ENCODE data around the gene TARS3.
A peak's percentile ranks its signal among the peaks of the same experiment; 100 is the strongest.

Gene TARS3

DNA sequence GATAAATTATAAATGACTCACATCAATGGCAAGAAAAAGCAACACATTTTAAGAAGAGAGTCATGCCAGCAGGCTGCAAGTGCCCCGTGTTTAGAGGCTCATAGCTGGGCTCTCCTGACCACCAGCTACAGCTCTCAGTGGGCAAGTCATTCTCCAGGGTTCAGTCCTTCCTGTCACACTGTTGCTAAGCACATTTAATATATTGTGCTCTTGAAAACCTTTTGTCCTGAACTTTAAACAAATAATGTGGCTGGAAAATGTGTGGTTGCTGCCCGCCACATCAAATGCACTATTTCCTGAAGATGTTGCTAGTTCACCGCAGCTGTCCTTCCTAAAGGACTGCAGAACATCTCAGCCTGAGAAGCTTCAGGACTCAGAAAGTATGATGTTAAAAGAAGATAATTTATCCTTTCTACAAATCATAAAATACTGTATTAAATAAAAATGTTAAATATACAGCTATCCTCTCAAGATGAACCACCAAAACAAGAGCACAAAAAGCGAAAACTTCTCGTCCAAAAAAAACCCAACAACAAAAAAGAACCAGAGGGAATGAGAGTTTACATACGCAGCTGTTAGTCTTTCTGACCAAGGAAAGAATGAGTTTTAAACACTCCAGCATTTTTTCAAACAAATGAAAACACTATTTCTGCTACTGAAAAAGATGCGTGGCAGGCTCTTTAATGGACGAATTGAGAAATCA is 951 bp downstream of the TARS3 start:
- Mint-ChIP-seq H3K9me3 (peaks cover 7% of the 10 kb centered on the region), H3K27me3 (no peaks in the 10 kb centered on the region), H3K4me1 (peaks cover 22% of the 10 kb centered on the region), H3K27ac (peak overlapping the region; percentile 93), H3K4me3 (peak overlapping the region; percentile 90), H3K36me3 (ENCODE audit: low read depth) (peaks cover 31% of the 10 kb centered on the region)
- DNase-seq: peak; percentile 65
- ATAC-seq: peak; percentile 89

DNA sequence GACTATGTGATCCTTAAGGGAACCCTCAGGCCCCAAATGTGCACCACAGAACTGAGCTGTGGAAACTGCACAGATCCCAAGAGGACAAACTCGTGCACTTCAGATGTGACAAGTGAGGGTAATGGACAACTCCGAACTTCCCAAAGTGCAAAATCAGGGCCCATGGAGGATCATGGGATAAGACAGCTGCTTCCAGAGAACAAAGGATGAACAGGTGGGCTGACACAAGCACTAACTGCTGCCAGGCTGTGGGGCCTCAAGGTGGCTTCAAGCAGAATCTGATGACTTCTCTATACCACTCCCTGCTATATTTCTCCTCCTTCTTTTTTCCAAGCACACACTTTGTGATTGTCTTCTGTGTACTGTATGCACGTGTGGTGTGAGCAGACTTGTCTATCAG is 5.4 kb downstream of the TARS3 start:
- Mint-ChIP-seq H3K4me1 (peaks cover 17% of the 10 kb centered on the region), H3K36me3 (ENCODE audit: low read depth) (peaks cover 43% of the 10 kb centered on the region), H3K27ac (no peak overlapping the region), H3K9me3 (peaks cover 7% of the 10 kb centered on the region), H3K4me3 (no peak overlapping the region), H3K27me3 (no peaks in the 10 kb centered on the region)
- DNase-seq: no peak
- no peak for ATAC-seq

DNA sequence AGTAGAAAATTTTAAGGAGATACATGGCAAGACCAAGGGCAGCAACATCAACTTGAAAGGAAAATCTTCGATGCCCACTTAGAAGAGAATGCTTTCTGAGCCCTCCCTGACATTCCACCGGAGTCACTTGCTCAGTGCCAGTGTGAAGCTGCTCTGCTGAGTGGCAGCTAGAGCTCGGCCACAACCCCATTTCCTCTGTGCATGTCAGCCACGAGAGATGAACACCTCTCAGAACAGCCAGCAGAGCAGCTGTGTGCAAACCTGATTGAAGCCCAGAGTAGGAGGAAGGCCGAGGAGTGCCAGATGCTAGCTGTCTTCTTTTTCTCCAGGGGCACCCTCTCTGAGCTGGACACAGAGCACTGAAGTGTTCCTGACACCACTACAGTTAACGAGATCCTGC is 12.2 kb downstream of the TARS3 start:
- Mint-ChIP-seq H3K4me3 (no peak overlapping the region), H3K27ac (no peak overlapping the region), H3K4me1 (peaks cover 2% of the 10 kb centered on the region), H3K9me3 (no peaks in the 10 kb centered on the region), H3K36me3 (ENCODE audit: low read depth) (peaks cover 46% of the 10 kb centered on the region), H3K27me3 (no peaks in the 10 kb centered on the region)
- ATAC-seq (no peak), DNase-seq (no peak)

DNA sequence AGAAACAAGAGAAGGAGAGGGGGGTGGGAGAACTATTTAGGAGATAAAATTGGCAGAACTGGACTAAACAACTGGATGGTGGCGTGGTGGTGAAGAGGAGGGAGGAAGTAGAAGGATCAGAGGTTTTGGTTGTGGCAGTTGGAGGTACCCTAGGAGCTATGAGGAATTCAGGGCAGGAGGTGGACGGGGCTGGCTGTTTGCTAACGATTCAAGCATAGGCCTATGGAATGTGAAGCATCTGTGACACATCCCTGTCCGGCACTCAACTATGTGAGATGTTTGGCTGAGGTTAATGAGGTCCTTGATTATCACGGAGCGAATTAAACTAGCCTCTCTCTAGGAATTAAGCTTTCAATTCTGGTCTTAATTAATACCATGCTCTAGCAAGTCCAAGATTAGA is 13.5 kb downstream of the TARS3 start:
- Mint-ChIP-seq H3K4me1 (peaks cover 2% of the 10 kb centered on the region), H3K36me3 (ENCODE audit: low read depth) (peaks cover 50% of the 10 kb centered on the region), H3K27me3 (no peaks in the 10 kb centered on the region), H3K27ac (no peak overlapping the region), H3K9me3 (no peaks in the 10 kb centered on the region), H3K4me3 (no peak overlapping the region)
- no peak for DNase-seq
- ATAC-seq: no peak

DNA sequence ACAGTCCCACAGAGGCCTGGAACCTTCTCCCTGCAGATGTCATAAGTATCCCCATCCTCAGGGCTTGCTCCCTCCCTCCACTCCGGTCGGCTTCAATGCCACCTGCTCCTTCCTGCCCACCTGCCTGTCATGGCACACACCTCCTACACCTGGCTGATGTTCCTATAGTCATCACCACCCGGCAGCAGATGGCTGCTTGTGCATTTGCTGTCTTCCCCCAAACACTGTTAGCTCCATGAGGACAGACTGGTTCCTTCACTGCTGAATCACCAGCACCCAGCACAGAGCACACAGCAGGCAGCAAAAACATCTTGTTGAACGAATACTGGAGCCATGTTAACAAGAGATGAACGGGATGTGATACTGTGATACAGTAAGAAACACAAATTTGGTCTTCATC is 14.8 kb downstream of the TARS3 start:
- H3K36me3 Mint-ChIP-seq (ENCODE audit: low read depth): peaks cover 53% of the 10 kb centered on the region
- no peak overlapping the region for H3K4me3 Mint-ChIP-seq
- no peak overlapping the region for H3K27ac Mint-ChIP-seq
- DNase-seq: no peak
- ATAC-seq: no peak
- no peaks in the 10 kb centered on the region for H3K9me3 Mint-ChIP-seq
- H3K27me3 Mint-ChIP-seq: no peaks in the 10 kb centered on the region
- peaks cover 2% of the 10 kb centered on the region for H3K4me1 Mint-ChIP-seq

DNA sequence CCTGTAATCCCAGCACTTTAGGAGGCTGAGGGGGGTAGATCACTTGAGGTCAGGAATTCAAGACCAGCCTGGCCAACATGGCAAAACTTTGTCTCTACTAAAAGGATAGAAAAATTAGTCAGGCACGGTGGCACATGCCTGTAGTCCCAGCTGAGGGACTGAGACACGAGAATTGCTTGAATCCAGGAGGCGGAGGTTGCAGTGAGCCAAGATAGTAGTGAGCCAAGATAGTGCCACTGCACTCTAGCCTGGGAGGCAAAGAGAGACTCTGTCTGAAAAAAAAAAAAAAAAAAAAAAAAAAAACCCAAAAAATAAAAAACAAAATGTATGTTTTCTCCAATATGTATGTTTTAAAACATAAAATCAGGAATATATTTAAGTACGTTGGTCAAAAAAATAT is 16.3 kb downstream of the TARS3 start:
- no peak for DNase-seq
- Mint-ChIP-seq H3K9me3 (no peaks in the 10 kb centered on the region), H3K27ac (no peak overlapping the region), H3K27me3 (no peaks in the 10 kb centered on the region), H3K36me3 (ENCODE audit: low read depth) (peaks cover 47% of the 10 kb centered on the region), H3K4me1 (peaks cover 1% of the 10 kb centered on the region), H3K4me3 (no peak overlapping the region)
- no peak for ATAC-seq

DNA sequence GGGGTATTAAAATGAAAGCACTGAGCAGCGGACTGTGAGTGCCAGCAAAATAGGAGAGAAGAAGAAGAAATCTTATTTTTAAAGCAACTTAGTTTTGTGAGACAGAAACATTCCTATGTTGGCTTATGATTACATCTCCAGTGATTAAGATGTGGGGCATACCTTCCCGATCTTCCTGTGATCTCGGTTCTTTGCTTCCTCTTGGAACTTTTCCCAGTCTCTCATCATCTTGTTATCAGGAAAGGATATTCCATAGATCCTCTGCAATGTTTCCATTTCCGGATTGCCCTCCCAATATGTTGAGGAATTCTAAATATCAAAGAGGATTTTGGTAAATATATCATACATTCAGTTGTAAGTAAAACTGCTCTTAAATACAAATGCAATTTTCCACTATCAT is 22.2 kb downstream of the TARS3 start:
- DNase-seq (no peak), ATAC-seq (no peak)
- Mint-ChIP-seq H3K9me3 (no peaks in the 10 kb centered on the region), H3K27ac (no peak overlapping the region), H3K4me3 (no peak overlapping the region), H3K27me3 (no peaks in the 10 kb centered on the region), H3K4me1 (peaks cover 11% of the 10 kb centered on the region), H3K36me3 (ENCODE audit: low read depth) (peaks cover 52% of the 10 kb centered on the region)

DNA sequence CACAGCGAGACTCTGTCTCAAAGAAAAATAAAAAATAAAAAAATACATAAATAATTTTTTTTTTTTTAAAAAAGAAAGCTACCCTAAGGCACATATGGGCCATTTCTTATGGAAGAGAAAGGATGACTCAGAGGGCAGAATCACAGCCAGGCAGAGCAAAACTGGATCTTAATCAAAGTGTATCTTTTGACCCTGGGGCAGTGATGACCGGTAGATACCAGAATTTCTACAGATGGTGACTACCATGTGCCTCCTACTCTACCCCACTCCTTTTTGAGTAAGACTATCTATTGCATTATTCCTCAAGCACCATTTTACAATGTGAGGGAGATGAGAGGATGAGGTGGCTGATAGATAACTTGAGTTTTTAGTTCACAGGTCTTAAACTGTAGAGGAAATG is 26.0 kb downstream of the TARS3 start:
- peaks cover 68% of the 10 kb centered on the region for H3K36me3 Mint-ChIP-seq (ENCODE audit: low read depth)
- no peaks in the 10 kb centered on the region for H3K9me3 Mint-ChIP-seq
- no peak overlapping the region for H3K4me3 Mint-ChIP-seq
- ATAC-seq (no peak), DNase-seq (no peak)
- H3K27me3 Mint-ChIP-seq: no peaks in the 10 kb centered on the region
- no peak overlapping the region for H3K27ac Mint-ChIP-seq
- H3K4me1 Mint-ChIP-seq: peaks cover 39% of the 10 kb centered on the region

DNA sequence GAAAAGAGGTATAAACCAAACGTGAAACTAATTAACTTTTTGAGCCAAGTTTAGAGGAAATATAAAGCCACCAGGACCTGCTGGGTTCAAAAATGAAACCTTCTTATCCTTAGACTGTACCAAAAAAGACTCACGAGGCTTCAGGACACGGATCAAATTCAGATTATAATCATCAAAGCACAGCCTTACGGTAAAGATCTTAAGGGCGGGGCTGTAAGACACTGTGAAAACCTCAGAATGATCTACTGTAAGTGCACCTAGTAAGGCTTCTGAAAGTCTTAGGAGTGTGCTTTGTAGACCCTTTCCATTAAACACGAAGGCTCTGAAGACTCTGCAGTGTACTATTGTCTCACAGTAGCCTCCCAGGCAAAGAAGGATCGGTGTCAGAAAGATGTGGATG is 26.8 kb downstream of the TARS3 start:
- peaks cover 71% of the 10 kb centered on the region for H3K36me3 Mint-ChIP-seq (ENCODE audit: low read depth)
- H3K27me3 Mint-ChIP-seq: no peaks in the 10 kb centered on the region
- ATAC-seq: no peak
- DNase-seq: no peak
- no peak overlapping the region for H3K4me3 Mint-ChIP-seq
- H3K9me3 Mint-ChIP-seq: no peaks in the 10 kb centered on the region
- no peak overlapping the region for H3K27ac Mint-ChIP-seq
- H3K4me1 Mint-ChIP-seq: peaks cover 47% of the 10 kb centered on the region

DNA sequence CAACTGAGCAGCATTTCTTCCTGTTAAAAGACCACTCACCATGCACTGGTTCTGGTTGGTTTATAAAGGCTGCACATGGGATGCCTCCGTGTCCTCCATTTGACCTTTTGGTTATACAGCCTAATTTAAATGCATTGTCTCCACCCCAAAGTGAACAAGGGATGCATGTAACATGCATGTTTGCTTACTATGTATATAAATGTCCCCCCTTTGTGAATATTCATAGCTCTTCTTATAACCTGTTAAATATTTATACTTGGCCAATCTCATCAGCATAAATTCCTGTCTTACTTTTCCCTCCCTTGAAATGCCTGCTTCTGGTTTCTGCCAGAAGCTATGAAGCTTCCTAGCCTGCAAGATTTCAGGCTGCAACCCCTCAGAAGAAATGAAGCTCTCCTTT is 27.4 kb downstream of the TARS3 start:
- Mint-ChIP-seq H3K4me3 (no peak overlapping the region), H3K36me3 (ENCODE audit: low read depth) (peaks cover 66% of the 10 kb centered on the region), H3K27me3 (no peaks in the 10 kb centered on the region), H3K27ac (no peak overlapping the region), H3K4me1 (peaks cover 43% of the 10 kb centered on the region), H3K9me3 (no peaks in the 10 kb centered on the region)
- DNase-seq (no peak), ATAC-seq (no peak)

DNA sequence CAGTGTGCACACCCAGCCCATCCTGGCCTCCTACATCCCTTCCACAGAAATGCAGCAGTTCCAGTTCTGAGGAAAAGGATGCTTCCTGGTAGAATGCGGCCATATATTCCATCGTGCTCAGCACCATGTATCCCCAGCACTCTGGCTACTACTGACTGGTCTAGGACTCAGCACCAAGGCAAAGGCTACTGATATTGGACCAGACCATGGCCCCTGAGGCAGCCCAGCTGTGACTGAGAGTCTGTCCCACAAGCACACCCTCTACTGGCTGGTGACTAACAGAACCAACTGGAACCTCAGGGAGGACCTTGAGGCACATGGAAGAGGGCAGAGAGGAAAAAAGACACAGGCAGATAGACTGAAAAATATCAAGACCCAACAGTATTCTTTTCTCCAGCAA is 30.0 kb downstream of the TARS3 start:
- no peak for DNase-seq
- ATAC-seq: peak; percentile 17
- peaks cover 58% of the 10 kb centered on the region for H3K36me3 Mint-ChIP-seq (ENCODE audit: low read depth)
- no peaks in the 10 kb centered on the region for H3K27me3 Mint-ChIP-seq
- H3K9me3 Mint-ChIP-seq: no peaks in the 10 kb centered on the region
- H3K4me1 Mint-ChIP-seq: peaks cover 55% of the 10 kb centered on the region
- peak overlapping the region; percentile 55 for H3K27ac Mint-ChIP-seq
- H3K4me3 Mint-ChIP-seq: no peak overlapping the region

DNA sequence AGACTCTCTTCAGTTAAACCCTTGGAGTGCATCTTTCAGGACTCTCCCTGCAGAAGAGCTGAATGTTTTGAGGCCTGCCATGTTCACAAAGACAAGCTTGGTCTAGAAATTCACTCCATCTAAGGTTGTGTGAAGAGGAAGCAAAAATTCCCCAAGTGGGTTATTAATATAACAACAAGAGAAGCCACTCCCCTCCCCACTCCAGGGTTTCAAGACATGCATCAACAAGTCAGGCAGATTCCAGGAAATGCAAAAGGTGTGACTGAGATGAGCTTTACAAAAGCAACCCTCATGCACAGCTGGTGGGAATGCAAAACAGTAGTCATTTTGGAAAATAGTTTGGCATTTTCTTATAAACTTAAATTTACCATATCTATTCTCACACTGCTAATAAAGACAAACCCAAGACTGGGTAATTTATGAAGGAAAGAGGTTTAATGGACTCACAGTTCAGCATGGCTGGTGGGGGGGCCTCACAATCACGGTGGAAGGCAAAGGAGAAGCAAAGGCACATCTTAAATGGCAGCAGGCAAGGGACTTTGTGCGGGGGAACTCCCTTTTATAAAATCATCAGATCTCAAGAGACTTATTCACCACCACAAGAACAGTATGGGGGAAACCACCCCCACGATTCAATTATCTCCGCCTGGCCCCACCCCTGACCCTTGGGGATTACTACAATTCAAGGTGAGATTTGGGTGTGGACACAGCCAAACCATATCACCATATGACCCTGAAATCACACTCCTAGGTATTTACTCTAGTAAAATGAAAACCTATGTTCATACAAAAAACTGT is 31.3 kb downstream of the TARS3 start:
- Mint-ChIP-seq H3K4me3 (no peak overlapping the region), H3K4me1 (peaks cover 55% of the 10 kb centered on the region), H3K27me3 (no peaks in the 10 kb centered on the region), H3K27ac (peak overlapping the region; percentile 76), H3K9me3 (no peaks in the 10 kb centered on the region), H3K36me3 (ENCODE audit: low read depth) (peaks cover 54% of the 10 kb centered on the region)
- DNase-seq: peak; percentile 37
- peak; percentile 57 for ATAC-seq

DNA sequence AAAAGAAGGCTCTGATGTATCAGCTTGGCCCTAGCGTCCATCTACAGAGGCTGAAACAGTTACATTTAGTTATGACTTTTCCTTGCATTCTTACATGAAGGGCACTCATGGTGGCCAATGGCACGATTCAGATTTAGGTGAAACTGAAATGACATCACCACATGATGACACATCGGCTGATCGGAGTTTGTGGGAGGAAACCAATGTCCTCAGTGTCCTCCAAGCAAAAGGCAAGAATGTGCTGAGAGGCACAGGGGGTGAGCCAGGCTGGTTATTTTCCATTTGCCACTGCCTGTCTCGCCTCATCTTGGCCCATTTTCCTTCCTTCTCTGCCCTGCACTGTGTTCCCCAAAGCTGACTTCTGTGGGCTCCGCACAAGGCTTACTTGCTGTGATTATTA is 34.4 kb downstream of the TARS3 start:
- H3K27ac Mint-ChIP-seq: peak overlapping the region; percentile 3
- peak; percentile 42 for DNase-seq
- peak; percentile 88 for ATAC-seq
- no peaks in the 10 kb centered on the region for H3K27me3 Mint-ChIP-seq
- no peaks in the 10 kb centered on the region for H3K9me3 Mint-ChIP-seq
- no peak overlapping the region for H3K4me3 Mint-ChIP-seq
- H3K4me1 Mint-ChIP-seq: peaks cover 36% of the 10 kb centered on the region
- H3K36me3 Mint-ChIP-seq (ENCODE audit: low read depth): peaks cover 44% of the 10 kb centered on the region

DNA sequence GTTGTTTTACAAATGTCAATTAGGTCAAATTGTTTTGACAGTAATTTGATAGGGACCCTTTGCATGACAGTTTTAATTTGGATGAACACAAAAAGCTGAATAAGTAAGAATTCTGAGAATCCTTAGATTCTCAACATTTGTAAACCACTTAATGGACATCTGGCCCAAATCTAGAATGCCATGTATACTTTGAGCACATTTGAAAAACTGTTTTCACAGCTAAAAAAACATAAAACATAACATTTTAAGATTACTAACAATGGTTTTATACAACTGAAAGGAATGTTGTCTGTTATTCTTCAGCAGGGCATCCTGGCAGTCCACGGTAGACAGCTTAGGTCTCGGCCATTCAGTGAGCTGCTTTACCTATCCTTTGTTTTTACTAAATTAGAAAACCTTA is 37.6 kb downstream of the TARS3 start:
- Mint-ChIP-seq H3K4me3 (no peak overlapping the region), H3K9me3 (no peaks in the 10 kb centered on the region), H3K4me1 (peaks cover 15% of the 10 kb centered on the region), H3K27me3 (no peaks in the 10 kb centered on the region), H3K27ac (no peak overlapping the region), H3K36me3 (ENCODE audit: low read depth) (peaks cover 44% of the 10 kb centered on the region)
- no peak for ATAC-seq
- DNase-seq: no peak

DNA sequence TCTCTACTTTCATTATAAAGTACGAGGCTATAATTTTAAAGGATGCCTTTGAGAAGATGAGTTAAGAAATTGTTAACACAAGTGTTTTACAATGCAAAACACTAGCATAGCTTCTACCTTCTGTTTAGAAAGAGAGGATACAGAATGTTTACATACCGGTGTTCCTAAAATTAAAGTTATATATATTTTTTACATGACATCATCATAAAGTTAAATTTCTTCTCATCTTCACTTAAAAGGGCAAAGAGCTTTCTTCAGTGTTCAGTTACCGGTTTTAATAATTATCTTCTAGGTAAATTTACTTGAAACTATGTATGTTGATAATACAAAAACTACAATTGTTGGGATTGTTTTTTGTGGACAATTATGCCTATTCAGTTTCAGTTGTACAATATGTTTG is 39.4 kb downstream of the TARS3 start:
- H3K36me3 Mint-ChIP-seq (ENCODE audit: low read depth): peaks cover 48% of the 10 kb centered on the region
- H3K27me3 Mint-ChIP-seq: no peaks in the 10 kb centered on the region
- H3K4me3 Mint-ChIP-seq: no peak overlapping the region
- peaks cover 20% of the 10 kb centered on the region for H3K4me1 Mint-ChIP-seq
- ATAC-seq: no peak
- no peak overlapping the region for H3K27ac Mint-ChIP-seq
- no peaks in the 10 kb centered on the region for H3K9me3 Mint-ChIP-seq
- no peak for DNase-seq
